ENCODE measurements around the gene TUBA3E. TPM values are rescaled to one million over a fixed set of nuclear protein-coding genes. Genes with fewer than 3 reads are reported as not detected.

The TUBA3E gene
- total and polyA plus RNA-seq, 2 of the 8 experiments (the other 6 are each of a cell fraction or from before 2014, with no cell fraction given), result not detected

GRCh38 chr2:130187268-130187667, 11.0 kb downstream of the TUBA3E start (continued):
- TF ChIP-seq CTCF (IDR thresholded peaks at IDR 0.05; ENCODE audit: control extremely low read depth in 1 of 3, insufficient read depth in 1 of 3, low read depth in 1 of 3, low read length in 3 of 3) (no peak), POLR2AphosphoS5 (IDR thresholded peaks at IDR 0.05; ENCODE audit: low read depth, low read length) (no peak), KDM4A (IDR thresholded peaks at IDR 0.05; ENCODE audit: low read depth, low read length, severe bottlenecking) (no peak), E2F6 (IDR thresholded peaks at IDR 0.05) (no peak), GABPA (IDR thresholded peaks at IDR 0.05; ENCODE audit: borderline replicate concordance, insufficient read depth, low read length) (no peak), SIRT6 (IDR thresholded peaks at IDR 0.05; ENCODE audit: low read length) (no peak), ZNF274 (IDR thresholded peaks at IDR 0.05; ENCODE audit: borderline replicate concordance, extremely low read depth, low read length) (no peak), RAD21 (IDR thresholded peaks at IDR 0.05 in 1 of 2, conservative IDR thresholded peaks at IDR 0.05 in 1 of 2; ENCODE audit: low read depth in 2 of 2, low read length in 2 of 2) (no peak), CBX5 (IDR thresholded peaks at IDR 0.05; ENCODE audit: low read depth, low read length) (no peak), TEAD4 (IDR thresholded peaks at IDR 0.05; ENCODE audit: low read depth, low read length) (no peak)

All from H1 (cell line).